Measurements from ENCODE around the gene NPPB.

DNA sequence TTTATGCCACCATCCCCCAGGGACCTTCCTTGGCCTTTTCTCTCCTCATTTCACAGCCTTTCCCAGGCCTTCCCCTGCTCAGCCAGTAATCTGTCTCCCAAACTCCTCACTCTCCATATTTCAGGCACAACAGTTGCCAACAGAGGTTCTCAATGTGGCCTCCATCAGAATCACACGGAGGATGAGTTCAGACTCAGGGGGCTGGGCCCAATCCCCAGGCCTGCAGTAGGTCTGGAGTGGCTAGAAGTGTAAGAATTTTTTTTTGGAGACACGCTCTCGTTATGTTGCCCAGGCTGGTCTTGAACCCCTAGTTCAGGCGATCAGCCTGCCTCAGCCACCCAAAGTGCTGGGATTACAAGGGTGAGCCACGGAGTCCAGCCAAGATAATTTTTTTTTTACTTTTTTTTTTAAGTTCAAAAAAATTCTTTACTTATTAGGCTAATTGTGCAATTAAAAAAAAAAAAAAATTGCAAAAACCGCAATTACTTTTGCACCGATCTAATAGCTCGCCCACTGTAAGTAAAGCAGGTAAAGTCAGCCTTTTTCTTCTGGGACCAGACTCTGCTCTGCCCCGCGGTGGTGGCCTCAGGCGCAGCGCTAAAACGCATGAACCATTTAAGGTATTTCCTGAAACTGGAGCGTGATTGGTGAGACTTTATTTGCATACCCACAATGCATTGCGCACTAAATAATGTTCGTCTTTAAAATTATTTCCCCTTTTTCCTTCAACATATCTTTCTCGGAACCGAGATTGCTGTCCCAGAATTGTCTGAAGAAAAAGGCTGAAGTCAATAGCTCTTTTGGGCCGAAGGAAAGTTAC is 48.7 kb upstream of the NPPB start:
- TF ChIP-seq, protein P1, sequence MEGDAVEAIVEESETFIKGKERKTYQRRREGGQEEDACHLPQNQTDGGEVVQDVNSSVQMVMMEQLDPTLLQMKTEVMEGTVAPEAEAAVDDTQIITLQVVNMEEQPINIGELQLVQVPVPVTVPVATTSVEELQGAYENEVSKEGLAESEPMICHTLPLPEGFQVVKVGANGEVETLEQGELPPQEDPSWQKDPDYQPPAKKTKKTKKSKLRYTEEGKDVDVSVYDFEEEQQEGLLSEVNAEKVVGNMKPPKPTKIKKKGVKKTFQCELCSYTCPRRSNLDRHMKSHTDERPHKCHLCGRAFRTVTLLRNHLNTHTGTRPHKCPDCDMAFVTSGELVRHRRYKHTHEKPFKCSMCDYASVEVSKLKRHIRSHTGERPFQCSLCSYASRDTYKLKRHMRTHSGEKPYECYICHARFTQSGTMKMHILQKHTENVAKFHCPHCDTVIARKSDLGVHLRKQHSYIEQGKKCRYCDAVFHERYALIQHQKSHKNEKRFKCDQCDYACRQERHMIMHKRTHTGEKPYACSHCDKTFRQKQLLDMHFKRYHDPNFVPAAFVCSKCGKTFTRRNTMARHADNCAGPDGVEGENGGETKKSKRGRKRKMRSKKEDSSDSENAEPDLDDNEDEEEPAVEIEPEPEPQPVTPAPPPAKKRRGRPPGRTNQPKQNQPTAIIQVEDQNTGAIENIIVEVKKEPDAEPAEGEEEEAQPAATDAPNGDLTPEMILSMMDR (IDR thresholded peaks at IDR 0.05; ENCODE audit: low read depth, low read length): peak; percentile 65
- TF ChIP-seq POLR2A (IDR thresholded peaks at IDR 0.05; ENCODE audit: extremely low read depth, insufficient read length) (no peak), MAX (IDR thresholded peaks at IDR 0.05; ENCODE audit: low read depth, low read length) (peak; percentile 64)
